H9 (cell line): ENCODE measurements around the gene ZBTB20. TPM values are rescaled to one million over a fixed set of nuclear protein-coding genes. Genes with fewer than 3 reads are reported as not detected.

ENCODE experiments used
- DNase-seq: peaks from one replicate; pipeline ENCODE4 v3.0.0-alpha.2; 2017
- H2AFZ ChIP-seq: one replicate; pipeline ENCODE4 v1.6.1; 2013; ENCODE audit warnings: mild to moderate bottlenecking, low read length, control low read depth, moderate library complexity
- H2AK5ac ChIP-seq: 2 replicates; pipeline ENCODE4 v1.6.1; 2013; ENCODE audit warnings: low read length, control low read depth, mixed read lengths; ENCODE audit not compliant: insufficient read length
- H2BK120ac ChIP-seq: one replicate; pipeline ENCODE4 v1.6.1; 2013; ENCODE audit warnings: low read depth, mild to moderate bottlenecking, low read length, control low read depth, inconsistent platforms; ENCODE audit not compliant: poor library complexity, severe bottlenecking
- H2BK12ac ChIP-seq: 2 replicates; pipeline ENCODE4 v1.6.1; 2013; ENCODE audit warnings: low read length, control low read depth, mixed read lengths, low read depth; ENCODE audit not compliant: insufficient read length
- H2BK15ac ChIP-seq: 2 replicates; pipeline ENCODE4 v1.6.1; 2013; ENCODE audit warnings: low read depth, low read length, control low read depth
- H2BK20ac ChIP-seq: one replicate; pipeline ENCODE4 v1.6.1; 2013; ENCODE audit warnings: low read depth, mild to moderate bottlenecking, low read length, control low read depth, inconsistent platforms; ENCODE audit not compliant: poor library complexity, severe bottlenecking
- H2BK5ac ChIP-seq: 2 replicates; pipeline ENCODE4 v1.6.1; 2013; ENCODE audit warnings: low read length, control low read depth, mixed read lengths; ENCODE audit not compliant: insufficient read length
- H3K14ac ChIP-seq: 2 replicates; pipeline ENCODE4 v1.6.1; 2013; ENCODE audit warnings: low read length, control low read depth; ENCODE audit not compliant: insufficient read depth
- H3K18ac ChIP-seq: 2 replicates; pipeline ENCODE4 v1.6.1; 2013; ENCODE audit warnings: low read depth, mild to moderate bottlenecking, mixed read lengths, low read length, control low read depth; ENCODE audit not compliant: insufficient read length
- H3K23ac ChIP-seq: 2 replicates; pipeline ENCODE4 v1.6.1; 2013; ENCODE audit warnings: low read length, control low read depth, mixed read lengths, low read depth; ENCODE audit not compliant: insufficient read length
- H3K23me2 ChIP-seq: 2 replicates; pipeline ENCODE4 v1.6.1; 2013; ENCODE audit warnings: low read depth, mild to moderate bottlenecking, mixed read lengths, low read length, control low read depth; ENCODE audit not compliant: insufficient read length, poor library complexity, severe bottlenecking
- H3K27ac ChIP-seq: 2 replicates; pipeline ENCODE4 v1.5.1; 2013; ENCODE audit warnings: low read length, control low read depth, mixed read lengths, low read depth; ENCODE audit not compliant: insufficient read length
- H3K27me3 ChIP-seq: 2 replicates; pipeline ENCODE4 v1.6.1; 2013; ENCODE audit warnings: low read length, control low read depth, inconsistent platforms; ENCODE audit not compliant: insufficient read depth
- H3K4ac ChIP-seq: 2 replicates; pipeline ENCODE4 v1.6.1; 2013; ENCODE audit warnings: low read depth, mild to moderate bottlenecking, control low read depth, inconsistent platforms, low read length, moderate library complexity
- H3K4me1 ChIP-seq: 2 replicates; pipeline ENCODE4 v1.6.1; 2013; ENCODE audit warnings: low read length, control low read depth, inconsistent platforms; ENCODE audit not compliant: insufficient read depth
- H3K4me2 ChIP-seq: 2 replicates; pipeline ENCODE4 v1.6.1; 2013; ENCODE audit warnings: low read length, control low read depth, mixed read lengths; ENCODE audit not compliant: insufficient read length, insufficient read depth
- H3K56ac ChIP-seq: 2 replicates; pipeline ENCODE4 v1.6.1; 2013; ENCODE audit warnings: low read depth, mild to moderate bottlenecking, mixed read lengths, low read length, control low read depth; ENCODE audit not compliant: insufficient read length
- H3K79me1 ChIP-seq: 2 replicates; pipeline ENCODE4 v1.6.1; 2013; ENCODE audit warnings: low read depth, mild to moderate bottlenecking, moderate library complexity, low read length, control low read depth, inconsistent platforms; ENCODE audit not compliant: insufficient read depth, poor library complexity, severe bottlenecking
- H3K79me2 ChIP-seq: 2 replicates; pipeline ENCODE4 v1.6.1; 2013; ENCODE audit warnings: low read length, control low read depth, inconsistent platforms; ENCODE audit not compliant: insufficient read depth
- H3K9ac ChIP-seq: 2 replicates; pipeline ENCODE4 v1.6.1; 2013; ENCODE audit warnings: low read length, control low read depth, mixed read lengths; ENCODE audit not compliant: insufficient read length; ENCODE audit errors: extremely low read depth
- H3K9me3 ChIP-seq: one replicate; pipeline ENCODE4 v1.6.1; 2013; ENCODE audit warnings: low read depth, low read length, inconsistent platforms; ENCODE audit not compliant: control insufficient read depth
- H3T11ph ChIP-seq: one replicate; pipeline ENCODE4 v1.6.1; 2013; ENCODE audit warnings: mild to moderate bottlenecking, low read length, control low read depth, inconsistent platforms
- H4K20me1 ChIP-seq: one replicate; pipeline ENCODE4 v1.6.1; 2013; ENCODE audit not compliant: control insufficient read depth, insufficient read length, insufficient read depth
- H4K5ac ChIP-seq: 2 replicates; pipeline ENCODE4 v1.6.1; 2013; ENCODE audit warnings: low read depth, mild to moderate bottlenecking, mixed read lengths, low read length, control low read depth; ENCODE audit not compliant: insufficient read length
- H4K8ac ChIP-seq: replicated peaks from 2 replicates; pipeline ENCODE4 v1.6.1; 2013; ENCODE audit warnings: low read length, control low read depth, mixed read lengths, low read depth; ENCODE audit not compliant: insufficient read length
- H4K91ac ChIP-seq: 2 replicates; pipeline ENCODE4 v1.6.1; 2013; ENCODE audit warnings: low read depth, mild to moderate bottlenecking, moderate library complexity, mixed read lengths, low read length, control low read depth; ENCODE audit not compliant: insufficient read length
- H3K27ac Mint-ChIP-seq, 3 experiments: 2 replicates in 2 of 3; 3 replicates in 1 of 3; pipeline ENCODE4 v1.8.0; 2020 to 2021; ENCODE audit warnings: mixed read lengths in 3 of 3, mild to moderate bottlenecking in 1 of 3, moderate library complexity in 1 of 3
- H3K27me3 Mint-ChIP-seq: 2 replicates; pipeline ENCODE4 v1.8.0; 2021; ENCODE audit warnings: low read depth, mild to moderate bottlenecking, moderate library complexity, mixed read lengths
- H3K36me3 Mint-ChIP-seq, 3 experiments: 2 replicates in 2 of 3; 3 replicates in 1 of 3; pipeline ENCODE4 v1.8.0; 2020 to 2021; ENCODE audit warnings: low read depth in 3 of 3, mixed read lengths in 3 of 3; ENCODE audit not compliant: insufficient read depth in 1 of 3
- H3K4me1 Mint-ChIP-seq, 2 experiments: 2 replicates each; pipeline ENCODE4 v1.8.0; 2020; ENCODE audit warnings: mixed read lengths in 2 of 2
- H3K4me3 Mint-ChIP-seq, 2 experiments: 2 replicates in 1 of 2; 3 replicates in 1 of 2; pipeline ENCODE4 v1.8.0; 2020 to 2021; ENCODE audit warnings: mild to moderate bottlenecking in 2 of 2, mixed read lengths in 2 of 2, moderate library complexity in 1 of 2
- H3K9me3 Mint-ChIP-seq, 2 experiments: 2 replicates in 1 of 2; 3 replicates in 1 of 2; pipeline ENCODE4 v1.8.0; 2020; ENCODE audit warnings: mild to moderate bottlenecking in 2 of 2, mixed read lengths in 2 of 2, moderate library complexity in 1 of 2
- CTCF ChIP-seq: fragments of 200-600 bp; sonication (generic); conservative IDR thresholded peaks from 3 replicates; pipeline ENCODE4 v1.8.0; 2021; ENCODE audit warnings: antibody characterized with exemption, mild to moderate bottlenecking
- WGBS: extraction: QIAGEN DNeasy Blood & Tissue Kit; methylation state at CpG from one replicate; pipeline ENCODE4 v1.1.7; 2013; ENCODE audit warnings: missing lambda C conversion rate, low lambda C conversion rate, mixed read lengths; ENCODE audit not compliant: insufficient read length; ENCODE audit errors: extremely low coverage; 5-methylcytosine and 5-hydroxymethylcytosine counted together
- total RNA-seq: library from RNA; stranded (reverse); gene quantifications from 2 replicates; pipeline ENCODE4 v1.2.1, GENCODE V29; 2021

Gene ZBTB20
- total RNA-seq, 1 experiment from 2014 or later: 0.70 TPM

DNA sequence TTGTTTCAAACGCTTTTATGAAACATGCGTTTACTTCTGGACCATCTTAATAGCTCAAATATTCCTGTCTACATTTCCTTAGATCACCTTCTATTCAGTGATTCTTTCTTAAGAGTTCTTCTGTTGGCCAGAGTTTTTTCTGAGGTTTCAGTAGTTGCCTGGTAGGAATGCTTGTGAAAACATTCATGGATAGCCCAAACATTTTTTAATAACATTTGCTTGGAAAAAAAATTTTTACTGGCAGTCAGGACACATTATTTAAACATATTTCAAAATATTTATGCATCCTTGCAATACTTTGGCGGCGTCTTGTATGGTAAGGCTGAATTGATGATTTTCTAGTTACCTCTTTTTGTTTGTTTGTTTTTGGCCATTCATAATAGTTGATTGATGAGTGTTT lies 47.4 kb upstream of the ZBTB20 start:
- H3K9ac ChIP-seq: no peak overlapping the region
- Mint-ChIP-seq H3K27ac (no peak overlapping the region), H3K4me1 (no peaks in the 10 kb centered on the region), H3K9me3 (peaks cover 12 to 15% of the 10 kb centered on the region in 2 experiments; a peak in 4 of 5 replicates), H3K36me3 (peaks cover 3 to 7% (median 6%) of the 10 kb centered on the region in 3 experiments; a peak in 4 of 7 replicates), H3K4me3 (no peak overlapping the region), H3K27me3 (no peaks in the 10 kb centered on the region)
- no peaks in the 10 kb centered on the region for H3K27me3 ChIP-seq
- H2BK120ac ChIP-seq: no peak overlapping the region
- H2BK20ac ChIP-seq: no peak overlapping the region
- no peak for TF ChIP-seq CTCF
- no peak overlapping the region for H4K5ac ChIP-seq
- no peak overlapping the region for H4K8ac ChIP-seq
- no peak overlapping the region for H2AK5ac ChIP-seq
- H3K27ac ChIP-seq: no peak overlapping the region
- H3K4me2 ChIP-seq: no peak overlapping the region
- H3K4ac ChIP-seq: no peak overlapping the region
- H2BK15ac ChIP-seq: no peak overlapping the region
- H3K18ac ChIP-seq: no peak overlapping the region
- no peak overlapping the region for H2AFZ ChIP-seq
- no peak overlapping the region for H4K91ac ChIP-seq
- WGBS: no CpG with 5 or more reads among the region's 4 CpGs
- no peaks in the 10 kb centered on the region for H4K20me1 ChIP-seq
- no peak overlapping the region for H3K14ac ChIP-seq
- no peaks in the 10 kb centered on the region for H3K79me1 ChIP-seq
- H3T11ph ChIP-seq: no peak overlapping the region
- no peak overlapping the region for H2BK5ac ChIP-seq
- no peak overlapping the region for H2BK12ac ChIP-seq
- no peak overlapping the region for H3K56ac ChIP-seq
- no peak overlapping the region for H3K23ac ChIP-seq
- no peaks in the 10 kb centered on the region for H3K9me3 ChIP-seq
- no peaks in the 10 kb centered on the region for H3K23me2 ChIP-seq
- no peaks in the 10 kb centered on the region for H3K79me2 ChIP-seq
- DNase-seq: no peak
- H3K4me1 ChIP-seq: no peaks in the 10 kb centered on the region
